DMS153 (cell line): ENCODE data around the gene NPY5R.

Source experiments
- DNase-seq: peaks from one replicate; lab custom pipeline; 2025; lab: John Stamatoyannopoulos, UW

Gene NPY5R

GRCh38 chr4:163384926-163385325, 41.2 kb downstream of the NPY5R start:
- no peak for DNase-seq

- no peak for DNase-seq
Measured at GRCh38 chr4:163385466-163385865, 41.8 kb downstream of the NPY5R start.

GRCh38 chr4:163391756-163392155, 48.1 kb downstream of the NPY5R start:
- no peak for DNase-seq

GRCh38 chr4:163392328-163392727, 48.6 kb downstream of the NPY5R start:
- DNase-seq, result no peak

GRCh38 chr4:163393471-163393870, 49.8 kb downstream of the NPY5R start:
- no peak for DNase-seq

- no peak for DNase-seq
Measured at GRCh38 chr4:163395055-163395454, 51.4 kb downstream of the NPY5R start.

GRCh38 chr4:163395758-163396157, 52.1 kb downstream of the NPY5R start:
- no peak for DNase-seq

GRCh38 chr4:163398238-163398637, 54.5 kb downstream of the NPY5R start:
- no peak for DNase-seq

GRCh38 chr4:163400911-163401310, 57.2 kb downstream of the NPY5R start:
- DNase-seq, result no peak
